Measurements from ENCODE around the gene FOXI2. TPM values are rescaled to one million over a fixed set of nuclear protein-coding genes. Genes with fewer than 3 reads are reported as not detected.

FOXI2 gene
- total and polyA plus RNA-seq, 2 of the 4 experiments (the other 2 are of a cell fraction), result not detected

DNA sequence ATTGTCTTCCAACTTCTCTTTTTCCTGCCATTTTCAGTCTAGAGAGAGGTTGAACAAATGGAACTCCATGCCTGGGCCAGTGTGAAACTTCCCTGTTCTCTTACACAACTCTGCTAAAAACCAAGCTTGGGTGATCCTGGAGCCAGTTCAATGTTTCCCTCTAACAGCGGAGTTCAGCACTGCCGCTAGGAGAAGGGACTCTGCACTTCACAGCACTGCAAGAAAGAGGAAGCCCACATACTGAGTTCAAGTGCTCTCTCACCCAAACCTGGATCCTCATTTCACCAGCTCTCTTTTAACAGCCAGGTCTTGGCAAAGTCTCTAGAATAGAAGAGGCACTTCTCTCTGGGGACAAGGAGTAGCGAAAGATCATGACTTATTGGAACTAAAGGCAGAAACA is 18.8 kb downstream of the FOXI2 start:
- H4K91ac ChIP-seq (ENCODE audit: insufficient read depth, low read depth, low read length), result no peak overlapping the region
- DNase-seq (no peak), ATAC-seq (ENCODE audit: low read depth) (no peak)
- CTCF ChIA-PET, result no interaction called here
- in situ Hi-C loops (cut with MboI; ENCODE audit: low sequenced_read_pairs) (no loop called here), intact Hi-C loops (cut with micrococcal nuclease) (no loop called here), dilution Hi-C loops (cut with HindIII; ENCODE audit: low sequenced_read_pairs, unreplicated experiment) (no loop called here)
- H2BK15ac ChIP-seq (ENCODE audit: low read depth, low read length), result no peak overlapping the region
- no peak overlapping the region for H3K4ac ChIP-seq (ENCODE audit: low read depth, low read length)
- no peak for TF ChIP-seq BHLHE40 (IDR thresholded peaks at IDR 0.05; ENCODE audit: low read depth, low read length)
- TF ChIP-seq POLR2A (IDR thresholded peaks at IDR 0.05; ENCODE audit: low read depth, low read length), result no peak
- TF ChIP-seq, protein P1, sequence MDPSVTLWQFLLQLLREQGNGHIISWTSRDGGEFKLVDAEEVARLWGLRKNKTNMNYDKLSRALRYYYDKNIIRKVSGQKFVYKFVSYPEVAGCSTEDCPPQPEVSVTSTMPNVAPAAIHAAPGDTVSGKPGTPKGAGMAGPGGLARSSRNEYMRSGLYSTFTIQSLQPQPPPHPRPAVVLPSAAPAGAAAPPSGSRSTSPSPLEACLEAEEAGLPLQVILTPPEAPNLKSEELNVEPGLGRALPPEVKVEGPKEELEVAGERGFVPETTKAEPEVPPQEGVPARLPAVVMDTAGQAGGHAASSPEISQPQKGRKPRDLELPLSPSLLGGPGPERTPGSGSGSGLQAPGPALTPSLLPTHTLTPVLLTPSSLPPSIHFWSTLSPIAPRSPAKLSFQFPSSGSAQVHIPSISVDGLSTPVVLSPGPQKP (IDR thresholded peaks at IDR 0.05; ENCODE audit: borderline replicate concordance, low read depth, low read length), result no peak
- TF ChIP-seq RAD21 (IDR thresholded peaks at IDR 0.05; ENCODE audit: low read length), result no peak
- TF ChIP-seq, protein P2, sequence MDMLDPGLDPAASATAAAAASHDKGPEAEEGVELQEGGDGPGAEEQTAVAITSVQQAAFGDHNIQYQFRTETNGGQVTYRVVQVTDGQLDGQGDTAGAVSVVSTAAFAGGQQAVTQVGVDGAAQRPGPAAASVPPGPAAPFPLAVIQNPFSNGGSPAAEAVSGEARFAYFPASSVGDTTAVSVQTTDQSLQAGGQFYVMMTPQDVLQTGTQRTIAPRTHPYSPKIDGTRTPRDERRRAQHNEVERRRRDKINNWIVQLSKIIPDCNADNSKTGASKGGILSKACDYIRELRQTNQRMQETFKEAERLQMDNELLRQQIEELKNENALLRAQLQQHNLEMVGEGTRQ (IDR thresholded peaks at IDR 0.05; ENCODE audit: low read depth, low read length), result no peak
- TF ChIP-seq NFE2L2 (IDR thresholded peaks at IDR 0.05; ENCODE audit: low read depth, low read length), result no peak
- no peak for TF ChIP-seq CHD1 (IDR thresholded peaks at IDR 0.05; ENCODE audit: low read depth, low read length)
- no peak for TF ChIP-seq MAZ (IDR thresholded peaks at IDR 0.05; ENCODE audit: borderline replicate concordance, low read depth, low read length)
- H3K4me1 ChIP-seq (ENCODE audit: control insufficient read depth, insufficient read depth, low read length), result no peaks in the 10 kb centered on the region
- no peak overlapping the region for H2AK5ac ChIP-seq (ENCODE audit: low read depth, low read length)
- H4K8ac ChIP-seq (ENCODE audit: low read depth in 2 of 2, low read length in 2 of 2), result no peak overlapping the region
- H2AK9ac ChIP-seq (replicated peaks; ENCODE audit: low read depth, low read length, poor library complexity), result no peak overlapping the region
- no peak overlapping the region for H2BK20ac ChIP-seq (ENCODE audit: low read depth, low read length)
- H4K20me1 ChIP-seq (ENCODE audit: insufficient read depth, low read length), result no peaks in the 10 kb centered on the region
- H3K36me3 ChIP-seq (ENCODE audit: control insufficient read depth, insufficient read depth, low read length), result no peaks in the 10 kb centered on the region
- no peak overlapping the region for H3K18ac ChIP-seq (ENCODE audit: low read depth, low read length)
- H4K5ac ChIP-seq (ENCODE audit: low read depth, low read length), result no peak overlapping the region
- no TSS peak for BruUV-seq (replicated peaks)
- H3K9ac ChIP-seq (ENCODE audit: low read depth, low read length), result no peak overlapping the region
- POLR2A ChIA-PET (ENCODE audit: unreplicated experiment), result no interaction called here
- no peak overlapping the region for H3K27ac ChIP-seq (ENCODE audit: insufficient read depth, low read length)
- H3K9me1 ChIP-seq (ENCODE audit: insufficient read depth, low read length), result no peaks in the 10 kb centered on the region
- H3K27me3 ChIP-seq (ENCODE audit: control insufficient read depth, insufficient read depth, low read length), result no peaks in the 10 kb centered on the region
- H2AFZ ChIP-seq (replicated peaks; ENCODE audit: low read length, poor library complexity), result no peak overlapping the region
- no peaks in the 10 kb centered on the region for H3K79me1 ChIP-seq (ENCODE audit: low read depth in 1 of 2, low read length in 2 of 2)
- H2BK5ac ChIP-seq (ENCODE audit: low read depth, low read length, poor library complexity, severe bottlenecking), result no peak overlapping the region
- WGBS, 2 experiments (ENCODE audit: extremely low coverage in 2 of 2, insufficient read length in 1 of 2), result no CpG with 5 or more reads among the region's 3 CpGs
- no peak overlapping the region for H2BK120ac ChIP-seq (ENCODE audit: low read depth, low read length)
- H3K56ac ChIP-seq (ENCODE audit: extremely low read depth, insufficient read depth, low read length), result no peak overlapping the region
- no peak overlapping the region for H3K23ac ChIP-seq (ENCODE audit: low read depth, low read length)
- H3K4me3 ChIP-seq (ENCODE audit: insufficient read depth, low read depth, low read length), result no peak overlapping the region
- H3K14ac ChIP-seq (replicated peaks; ENCODE audit: low read depth, low read length), result no peak overlapping the region
- peaks cover 10% of the 10 kb centered on the region for H3K9me3 ChIP-seq (ENCODE audit: control insufficient read depth, insufficient read depth, low read length)
- H3K4me2 ChIP-seq (ENCODE audit: low read depth, low read length), result no peak overlapping the region
